ENCODE results near the gene TBC1D22A.

The TBC1D22A gene

DNA sequence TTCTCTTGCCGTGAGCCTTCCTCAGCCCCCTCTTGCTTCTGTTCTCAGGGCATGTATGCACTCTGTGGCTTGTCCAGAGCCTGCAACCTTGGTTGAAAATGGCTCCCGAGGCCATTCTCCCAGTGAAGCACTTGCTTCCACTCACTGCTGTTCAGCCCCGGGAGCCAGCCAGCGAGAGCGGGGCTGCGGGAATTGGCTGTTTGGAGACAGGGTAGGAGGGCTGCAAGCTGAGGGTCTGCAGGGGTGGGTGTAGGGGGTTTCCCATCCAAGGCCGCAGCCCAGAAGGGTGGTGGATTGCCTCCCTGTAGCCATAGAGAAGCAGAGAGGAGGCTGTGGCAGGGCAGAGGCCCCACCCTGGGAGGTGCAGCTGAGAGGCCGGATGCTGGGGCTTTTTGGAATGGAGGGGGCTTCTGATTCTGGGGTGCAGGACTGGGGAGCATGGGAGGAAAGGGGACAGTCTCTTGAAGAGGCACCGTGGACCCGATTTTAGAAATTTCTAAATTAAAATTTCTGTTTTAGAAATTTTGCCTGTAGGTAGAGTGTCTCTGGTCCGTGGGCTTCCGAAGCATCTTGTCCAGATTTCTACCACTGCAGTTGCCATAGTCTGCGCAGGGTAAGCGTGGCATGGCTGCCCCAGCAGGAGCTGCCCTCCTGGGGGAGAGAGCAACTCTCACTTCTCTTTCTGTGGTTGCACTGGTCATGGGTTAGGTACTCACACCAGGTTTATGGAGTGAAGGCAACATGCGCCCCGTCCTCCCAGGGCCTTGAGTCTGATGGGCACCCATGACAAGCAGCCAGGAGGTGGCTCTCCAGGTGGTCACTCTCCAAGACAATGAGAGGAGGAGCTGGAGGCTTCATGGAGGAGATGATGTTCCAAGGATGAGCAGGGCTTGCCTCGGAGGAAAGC lies 100.2 kb downstream of the TBC1D22A start:
- DNase-seq = no peak

DNA sequence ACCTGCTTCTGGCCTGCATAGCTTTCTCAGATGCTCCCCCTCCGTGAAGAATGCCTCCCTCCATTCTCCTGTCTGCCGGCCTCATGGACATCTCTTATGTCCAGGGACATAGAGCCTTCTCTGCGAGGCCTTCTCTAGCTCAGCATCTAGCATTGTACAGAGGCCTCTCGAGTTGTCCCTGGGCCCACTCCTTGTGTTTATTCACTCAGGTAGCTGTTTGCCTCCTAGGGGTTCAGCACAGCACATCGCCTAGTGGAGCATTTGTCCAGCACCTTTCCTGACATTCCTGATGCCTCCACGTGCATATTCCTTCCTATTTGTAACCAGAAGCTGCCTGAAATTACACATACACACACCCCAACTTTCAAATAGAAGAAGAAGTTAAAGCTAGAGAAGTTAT lies 101.3 kb downstream of the TBC1D22A start:
- no peak for DNase-seq

DNA sequence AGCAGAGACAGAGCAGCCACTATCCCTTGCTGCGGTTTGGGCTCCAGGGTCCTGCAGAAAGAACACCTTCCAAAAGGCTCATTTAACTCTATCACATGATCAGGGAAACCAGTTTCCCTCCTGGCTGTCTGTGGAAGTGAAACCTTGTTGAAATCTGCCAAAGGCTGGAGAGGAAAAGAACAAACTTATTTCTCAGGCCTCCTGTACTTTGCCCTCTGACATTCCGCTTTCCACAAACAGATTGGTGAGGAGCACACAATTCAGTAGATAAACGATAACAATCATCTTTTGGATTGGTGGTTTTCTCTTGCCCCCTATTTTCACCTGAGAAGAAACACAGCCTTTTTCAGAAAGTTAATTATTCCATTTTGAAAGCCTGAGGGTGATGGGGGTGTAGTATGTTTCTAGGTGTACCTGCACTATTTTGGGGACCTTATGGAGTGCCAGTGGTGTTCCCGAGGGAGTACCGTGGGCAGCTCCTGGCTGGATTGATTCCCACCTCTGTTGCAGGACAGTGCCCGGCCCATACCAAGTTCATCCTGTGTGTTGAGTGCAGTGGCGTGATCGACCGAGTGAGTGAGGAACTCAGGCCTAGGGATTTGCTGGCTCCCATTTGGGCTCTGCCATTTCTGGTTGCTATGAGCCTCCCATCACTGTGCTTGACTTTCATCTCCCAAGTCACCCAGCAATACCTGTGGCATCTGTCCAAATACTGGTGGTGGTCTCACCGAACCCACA lies 102.0 kb downstream of the TBC1D22A start:
- DNase-seq = no peak

DNA sequence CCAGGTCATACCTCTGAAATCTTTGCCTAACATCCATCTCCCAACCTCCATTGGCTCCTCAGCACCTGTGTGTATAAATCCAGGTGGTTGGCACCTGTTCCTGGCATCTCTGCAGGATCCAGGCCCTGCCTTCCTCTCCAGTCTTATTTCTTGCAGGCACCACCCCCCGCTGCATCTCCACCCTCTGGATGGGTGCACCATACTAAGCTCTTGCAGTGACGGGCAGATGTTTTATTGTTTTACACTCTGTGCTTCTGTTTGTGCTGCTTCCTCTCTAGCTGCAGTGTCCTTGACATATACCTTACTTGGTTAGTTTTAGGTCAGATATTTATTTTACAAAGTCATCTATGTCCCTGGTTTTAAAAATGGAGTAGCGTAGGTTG lies 102.6 kb downstream of the TBC1D22A start:
- no peak for DNase-seq

GRCh38 chr22:46865642-46866041 lies 103.2 kb downstream of the TBC1D22A start:
- DNase-seq = no peak

GRCh38 chr22:46866591-46866990 lies 104.1 kb downstream of the TBC1D22A start:
- DNase-seq = no peak

DNA sequence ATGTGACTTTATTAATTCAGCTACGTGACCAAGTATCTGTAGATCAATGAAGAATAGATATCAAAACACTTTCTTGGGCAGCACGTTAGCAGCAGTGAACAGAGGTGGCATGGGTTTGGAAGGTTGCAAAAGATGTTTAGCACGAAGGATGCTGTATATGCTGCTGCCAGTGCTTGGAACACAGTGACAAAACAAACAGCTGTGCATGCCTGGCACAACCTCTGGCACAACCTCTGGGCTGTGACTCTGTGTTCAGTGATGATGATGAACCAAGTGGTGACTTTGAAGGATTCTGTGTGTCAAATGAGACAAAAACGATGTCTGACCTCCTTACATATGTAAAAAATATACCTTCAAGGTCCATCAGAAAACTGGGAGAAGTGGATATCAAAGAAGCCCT lies 104.7 kb downstream of the TBC1D22A start:
- DNase-seq = no peak

DNA sequence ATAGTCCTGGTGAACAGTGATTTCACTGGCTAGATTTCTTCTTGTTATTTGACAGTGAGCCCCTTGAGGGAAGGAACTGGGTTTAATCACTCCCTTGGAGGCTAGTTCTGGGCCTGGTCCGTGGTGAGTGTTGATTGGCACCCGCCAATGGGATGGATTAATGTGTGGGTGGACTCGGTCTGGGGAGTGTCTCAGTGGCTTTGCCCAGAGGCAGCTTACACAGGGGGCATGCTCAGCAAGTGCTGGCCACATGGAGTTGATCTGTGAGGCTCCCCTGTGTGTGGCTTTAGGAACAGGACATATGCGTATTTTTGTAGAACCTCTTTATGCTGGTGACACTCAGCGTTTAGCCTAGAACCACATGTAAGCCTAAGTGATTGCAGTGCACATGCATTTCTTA lies 106.9 kb downstream of the TBC1D22A start:
- DNase-seq = no peak

DNA sequence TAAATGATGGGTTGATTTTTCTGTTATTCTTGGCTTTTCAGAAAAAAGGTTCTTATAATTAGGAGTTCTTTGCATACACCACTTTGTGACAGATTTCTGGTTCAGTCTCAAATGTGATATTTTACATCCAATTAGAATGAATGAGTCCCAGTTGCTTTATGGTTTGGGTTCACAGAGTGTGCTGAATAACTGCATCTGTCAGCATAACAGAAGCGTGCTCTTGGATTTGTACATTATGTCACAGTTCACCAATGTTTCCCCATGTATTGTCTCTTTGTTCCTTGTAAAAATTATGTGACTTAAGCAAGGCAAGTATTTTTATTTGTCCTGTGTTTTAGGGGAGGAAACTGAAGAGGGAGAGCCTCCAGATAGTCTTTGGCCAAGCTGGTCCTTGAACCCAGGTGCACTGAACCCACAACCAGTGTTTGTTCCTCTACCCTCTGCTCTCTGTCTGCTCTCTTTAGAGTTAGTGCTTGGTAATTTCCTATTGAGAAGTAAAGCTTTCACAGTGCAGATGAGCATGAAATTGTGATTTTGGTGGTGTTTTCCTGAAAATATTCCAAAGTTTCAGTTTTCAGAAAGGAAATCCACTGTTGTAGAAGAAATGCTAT lies 107.5 kb downstream of the TBC1D22A start:
- DNase-seq = no peak

DNA sequence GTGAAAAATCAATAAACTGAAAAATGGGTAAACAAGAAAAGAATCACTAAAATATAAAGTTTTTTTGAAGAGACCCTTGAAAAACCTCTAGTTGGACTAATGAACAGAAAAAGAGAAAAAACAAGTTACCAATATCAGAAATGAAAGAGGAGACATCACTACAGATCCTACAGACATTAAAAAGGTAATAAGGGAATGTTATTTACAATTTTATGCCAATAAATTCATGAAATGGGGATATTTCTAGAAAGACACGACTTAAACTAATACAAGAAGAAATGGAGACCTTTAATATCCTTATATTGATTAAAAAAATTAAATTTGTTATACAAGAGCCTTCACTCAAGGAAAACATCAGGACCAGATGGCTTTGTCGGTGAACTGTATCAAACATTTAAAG lies 109.4 kb downstream of the TBC1D22A start:
- DNase-seq = no peak

DNA sequence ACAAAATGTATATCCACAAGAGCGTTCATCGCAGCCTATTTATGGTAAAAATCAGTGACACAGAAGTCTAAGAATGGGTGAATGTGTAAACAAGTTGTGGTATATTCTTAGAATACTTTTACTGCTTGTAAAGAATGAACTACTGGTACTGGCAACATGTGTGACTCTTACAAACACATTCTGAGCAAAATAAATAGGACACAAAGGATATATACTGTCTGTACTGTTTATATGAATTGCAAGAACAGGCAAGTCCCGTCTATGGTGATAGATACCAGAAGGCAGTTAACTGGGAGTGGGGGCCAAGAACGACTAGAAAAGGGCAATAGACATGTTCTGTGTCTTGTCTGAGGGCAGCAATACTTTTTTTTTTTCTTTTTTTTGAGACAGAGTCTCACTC lies 112.6 kb downstream of the TBC1D22A start:
- DNase-seq = no peak

- no peak for DNase-seq
These were observed 114.0 kb downstream of the TBC1D22A start for GRCh38 chr22:46876357-46876934.

DNA sequence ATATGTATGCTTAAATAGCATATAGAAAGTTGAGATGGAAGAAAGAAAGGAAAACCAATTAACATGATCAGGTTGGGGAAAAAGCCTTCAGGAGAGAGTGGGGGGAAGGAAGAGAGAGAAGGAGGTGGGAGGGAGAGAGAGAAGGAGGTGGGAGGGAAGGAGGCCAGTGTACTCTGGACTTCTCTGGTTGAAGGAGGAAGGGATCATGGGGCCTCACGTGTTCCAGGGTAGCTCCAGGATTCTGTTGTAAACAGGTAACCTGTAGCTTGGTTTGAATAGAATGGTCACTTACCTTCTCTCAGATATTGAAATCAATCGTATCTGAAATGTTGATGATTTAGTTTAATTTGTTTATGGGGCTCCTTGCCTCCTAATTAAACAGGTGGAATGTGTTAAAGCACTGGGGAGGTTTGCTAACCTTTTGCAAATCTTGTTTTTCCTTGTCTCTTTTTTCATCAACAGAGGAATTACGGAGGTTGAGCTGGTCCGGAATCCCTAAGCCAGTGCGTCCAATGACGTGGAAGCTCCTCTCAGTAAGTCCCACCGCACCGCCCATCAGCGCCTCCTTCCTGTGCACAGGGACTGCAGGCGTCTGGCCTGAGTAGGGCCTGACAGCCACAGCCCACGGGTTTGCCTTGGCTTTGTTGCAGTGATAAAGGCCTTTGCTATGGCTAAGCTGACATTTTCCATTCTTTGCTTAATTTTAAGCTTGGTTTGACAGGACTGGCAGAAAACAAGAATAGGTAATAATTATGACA lies 115.9 kb downstream of the TBC1D22A start:
- no peak for DNase-seq

- DNase-seq = no peak
These were observed 116.6 kb downstream of the TBC1D22A start for GRCh38 chr22:46879083-46879482.

- DNase-seq = no peak
These were observed 119.1 kb downstream of the TBC1D22A start for GRCh38 chr22:46881373-46882118.

- no peak for DNase-seq
These were observed 120.9 kb downstream of the TBC1D22A start for GRCh38 chr22:46883092-46883910.

GRCh38 chr22:46884365-46884764 lies 121.9 kb downstream of the TBC1D22A start:
- no peak for DNase-seq

GRCh38 chr22:46887978-46888377 lies 125.5 kb downstream of the TBC1D22A start:
- DNase-seq = no peak

DNA sequence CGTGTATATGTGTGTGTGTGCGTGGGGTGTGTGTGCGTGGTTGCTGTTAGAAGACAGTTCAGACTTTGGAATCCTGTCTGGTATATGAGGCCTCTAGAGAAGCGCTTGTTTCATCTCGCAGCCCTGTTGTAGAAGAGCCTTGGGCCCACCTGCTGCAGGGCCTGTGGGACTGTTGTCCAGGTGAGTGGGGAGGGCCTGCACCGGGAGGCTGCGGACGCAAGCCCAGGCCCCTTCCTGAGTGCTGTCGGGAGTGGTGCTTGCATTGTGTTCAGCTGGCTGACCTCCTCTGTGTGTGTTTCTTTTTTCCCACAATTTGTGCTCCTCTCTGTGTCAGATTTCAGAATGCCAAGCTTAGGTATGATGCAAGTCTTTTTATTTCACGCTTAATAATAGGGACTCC lies 128.4 kb downstream of the TBC1D22A start:
- DNase-seq = no peak

DNA sequence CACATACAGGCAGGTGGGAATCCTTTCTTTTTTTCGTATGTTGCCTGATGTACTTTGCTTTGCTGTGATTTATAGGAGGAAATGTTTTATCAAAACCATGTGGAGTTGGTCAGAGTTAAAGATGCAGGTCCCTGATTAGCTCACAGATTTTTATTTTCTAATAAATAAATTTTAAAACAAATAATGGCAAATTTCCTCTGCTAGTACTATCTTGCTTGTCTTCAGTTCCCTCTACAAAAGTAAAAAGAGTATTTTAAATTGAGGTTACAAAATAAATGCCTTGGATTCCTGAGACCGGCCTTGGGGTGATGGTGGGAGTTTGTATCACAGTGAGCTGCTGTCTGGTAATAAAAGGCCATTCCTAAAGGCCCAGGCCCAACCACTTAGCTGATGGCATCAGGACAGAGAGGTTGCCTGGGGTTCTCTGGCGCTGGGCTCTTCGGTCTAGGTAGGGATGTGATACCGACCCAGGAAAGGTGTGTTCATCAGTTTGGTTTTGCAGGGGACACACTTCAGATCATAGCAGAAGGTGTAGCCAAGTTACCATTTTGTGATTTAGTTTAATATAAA lies 129.0 kb downstream of the TBC1D22A start:
- DNase-seq = no peak

- no peak for DNase-seq
These were observed 130.4 kb downstream of the TBC1D22A start for GRCh38 chr22:46892866-46893265.

Measured in hippocampal formation (tissue), 2 donors.